ENCODE measurements around the gene ATP7B.

ATP7B gene

GRCh38 chr13:51976423-51976822 lies 34.8 kb downstream of the ATP7B start:
- DNase-seq = peak; percentile 67

GRCh38 chr13:51974482-51974881 lies 36.8 kb downstream of the ATP7B start:
- DNase-seq = no peak

- peak; percentile 90 for DNase-seq
These were observed 39.5 kb downstream of the ATP7B start for GRCh38 chr13:51971520-51972426.

- DNase-seq = peak; percentile 69
These were observed 40.9 kb downstream of the ATP7B start for GRCh38 chr13:51970349-51970748.

GRCh38 chr13:51967482-51968446 lies 43.5 kb downstream of the ATP7B start:
- DNase-seq = no peak

GRCh38 chr13:51966186-51966585 lies 45.1 kb downstream of the ATP7B start:
- no peak for DNase-seq

- no peak for DNase-seq
These were observed 49.5 kb downstream of the ATP7B start for GRCh38 chr13:51961493-51962403.

- no peak for DNase-seq
These were observed 50.5 kb downstream of the ATP7B start for GRCh38 chr13:51960766-51961165.

- no peak for DNase-seq
These were observed 51.5 kb downstream of the ATP7B start for GRCh38 chr13:51959773-51960172.

- peak; percentile 64 for DNase-seq
These were observed 53.1 kb downstream of the ATP7B start for GRCh38 chr13:51958217-51958547.

GRCh38 chr13:51957377-51958216 lies 53.7 kb downstream of the ATP7B start:
- DNase-seq = peak; percentile 22

- no peak for DNase-seq
These were observed 54.5 kb downstream of the ATP7B start for GRCh38 chr13:51956717-51957116.

GRCh38 chr13:51955816-51956603 lies 55.2 kb downstream of the ATP7B start:
- DNase-seq = peak; percentile 47

GRCh38 chr13:51955281-51955771 lies 55.9 kb downstream of the ATP7B start:
- peak; percentile 71 for DNase-seq

- DNase-seq = no peak
These were observed 57.7 kb downstream of the ATP7B start for GRCh38 chr13:51953347-51954195.

- DNase-seq = no peak
These were observed 60.5 kb downstream of the ATP7B start for GRCh38 chr13:51950722-51951121.

- no peak for DNase-seq
These were observed 65.0 kb downstream of the ATP7B start for GRCh38 chr13:51946163-51946669.

GRCh38 chr13:51945149-51945548 lies 66.1 kb downstream of the ATP7B start:
- no peak for DNase-seq

- no peak for DNase-seq
These were observed 66.8 kb downstream of the ATP7B start for GRCh38 chr13:51944428-51944827.

Data from DMS53 (cell line).